ENCODE data around the gene SPATA7. TPM values are rescaled to one million over a fixed set of nuclear protein-coding genes. Genes with fewer than 3 reads are reported as not detected.

Gene SPATA7
- total and polyA plus RNA-seq, 10 of the 15 experiments (the other 5 are each of a cell fraction or from before 2014, with no cell fraction given), result 0.39 to 3.0 (median 2.2) TPM

DNA sequence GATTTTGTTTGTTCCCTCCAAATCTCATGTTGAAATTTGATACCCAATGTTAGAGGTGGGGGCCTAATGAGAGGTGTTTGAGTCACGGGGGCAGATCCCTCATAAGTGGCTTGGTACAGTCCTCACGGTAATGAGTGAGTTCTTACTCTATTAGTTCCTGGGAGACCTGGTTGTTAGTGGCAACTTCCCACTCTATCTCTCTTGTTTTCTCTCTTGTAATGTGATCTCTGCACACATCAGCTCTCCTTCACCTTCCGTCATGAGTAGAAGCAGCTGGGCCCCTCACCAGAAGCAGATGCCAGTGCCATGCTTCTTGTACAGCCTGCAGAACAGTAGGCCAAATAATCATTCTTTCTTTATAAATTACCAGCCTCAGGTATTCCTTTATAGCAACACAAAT is 32.8 kb upstream of the SPATA7 start:
- FAIRE-seq (no peak), DNase-seq (ENCODE audit: low read depth, low spot score) (no peak), ATAC-seq (no peak)
- H3K36me3 ChIP-seq (ENCODE audit: control insufficient read depth in 2 of 2, insufficient read depth in 2 of 2, low read length in 1 of 2), result no peaks in the 10 kb centered on the region
- no peak overlapping the region for H3K9ac ChIP-seq (ENCODE audit: control insufficient read depth, insufficient read depth, low read length)
- no peak overlapping the region for H3K27ac ChIP-seq (ENCODE audit: control insufficient read depth, insufficient read depth)
- POLR2A ChIA-PET, result no interaction called here
- BruUV-seq (replicated peaks), result no TSS peak
- no peaks in the 10 kb centered on the region; the same call in 2 of the 3 replicates for H3K9me3 ChIP-seq (replicated peaks; ENCODE audit: control insufficient read depth, insufficient read depth, low read length)
- H3K27me3 ChIP-seq (replicated peaks in 1 of 2; ENCODE audit: control insufficient read depth in 2 of 2, insufficient read depth in 2 of 2, low read length in 1 of 2), result no peaks in the 10 kb centered on the region
- no peak overlapping the region for H3K4me3 ChIP-seq
- no peak overlapping the region for H3K4me2 ChIP-seq (ENCODE audit: control insufficient read depth, insufficient read depth)
- no peaks in the 10 kb centered on the region for H3K4me1 ChIP-seq (ENCODE audit: control insufficient read depth, insufficient read depth, low read length)
- CTCF ChIA-PET, result interaction anchor here (0.9 to 1.7 kb wide), 2 partner anchors 23 to 339 kb away, joined by 3 to 5 read pairs; no protein-coding TSS in a partner anchor
- TF ChIP-seq ZNF217 (IDR thresholded peaks at IDR 0.05) (no peak), POU2F2 (IDR thresholded peaks at IDR 0.05; ENCODE audit: borderline replicate concordance, low read depth, low read length) (no peak), ESRRA (IDR thresholded peaks at IDR 0.05; ENCODE audit: low read length) (no peak), GABPA (IDR thresholded peaks at IDR 0.05; ENCODE audit: low read depth) (no peak), CREB1 (IDR thresholded peaks at IDR 0.05; ENCODE audit: low read depth) (no peak), CBX5 (IDR thresholded peaks at IDR 0.05; ENCODE audit: low read depth) (no peak), EED (IDR thresholded peaks at IDR 0.05; ENCODE audit: low read depth) (no peak), MYC (IDR thresholded peaks at IDR 0.05; ENCODE audit: insufficient read depth, insufficient read length, insufficient replicate concordance, low read length, severe bottlenecking) (no peak), MEF2B (IDR thresholded peaks at IDR 0.05; ENCODE audit: partially characterized antibody, poor library complexity, severe bottlenecking) (no peak), SREBF2 (IDR thresholded peaks at IDR 0.05; ENCODE audit: low read length) (no peak), ZNF24 (IDR thresholded peaks at IDR 0.05) (no peak), RUNX3 (IDR thresholded peaks at IDR 0.05; ENCODE audit: low read length) (no peak)
- TF ChIP-seq, protein P1, sequence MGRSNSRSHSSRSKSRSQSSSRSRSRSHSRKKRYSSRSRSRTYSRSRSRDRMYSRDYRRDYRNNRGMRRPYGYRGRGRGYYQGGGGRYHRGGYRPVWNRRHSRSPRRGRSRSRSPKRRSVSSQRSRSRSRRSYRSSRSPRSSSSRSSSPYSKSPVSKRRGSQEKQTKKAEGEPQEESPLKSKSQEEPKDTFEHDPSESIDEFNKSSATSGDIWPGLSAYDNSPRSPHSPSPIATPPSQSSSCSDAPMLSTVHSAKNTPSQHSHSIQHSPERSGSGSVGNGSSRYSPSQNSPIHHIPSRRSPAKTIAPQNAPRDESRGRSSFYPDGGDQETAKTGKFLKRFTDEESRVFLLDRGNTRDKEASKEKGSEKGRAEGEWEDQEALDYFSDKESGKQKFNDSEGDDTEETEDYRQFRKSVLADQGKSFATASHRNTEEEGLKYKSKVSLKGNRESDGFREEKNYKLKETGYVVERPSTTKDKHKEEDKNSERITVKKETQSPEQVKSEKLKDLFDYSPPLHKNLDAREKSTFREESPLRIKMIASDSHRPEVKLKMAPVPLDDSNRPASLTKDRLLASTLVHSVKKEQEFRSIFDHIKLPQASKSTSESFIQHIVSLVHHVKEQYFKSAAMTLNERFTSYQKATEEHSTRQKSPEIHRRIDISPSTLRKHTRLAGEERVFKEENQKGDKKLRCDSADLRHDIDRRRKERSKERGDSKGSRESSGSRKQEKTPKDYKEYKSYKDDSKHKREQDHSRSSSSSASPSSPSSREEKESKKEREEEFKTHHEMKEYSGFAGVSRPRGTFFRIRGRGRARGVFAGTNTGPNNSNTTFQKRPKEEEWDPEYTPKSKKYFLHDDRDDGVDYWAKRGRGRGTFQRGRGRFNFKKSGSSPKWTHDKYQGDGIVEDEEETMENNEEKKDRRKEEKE (IDR thresholded peaks at IDR 0.05), result no peak
- TF ChIP-seq, protein P2, sequence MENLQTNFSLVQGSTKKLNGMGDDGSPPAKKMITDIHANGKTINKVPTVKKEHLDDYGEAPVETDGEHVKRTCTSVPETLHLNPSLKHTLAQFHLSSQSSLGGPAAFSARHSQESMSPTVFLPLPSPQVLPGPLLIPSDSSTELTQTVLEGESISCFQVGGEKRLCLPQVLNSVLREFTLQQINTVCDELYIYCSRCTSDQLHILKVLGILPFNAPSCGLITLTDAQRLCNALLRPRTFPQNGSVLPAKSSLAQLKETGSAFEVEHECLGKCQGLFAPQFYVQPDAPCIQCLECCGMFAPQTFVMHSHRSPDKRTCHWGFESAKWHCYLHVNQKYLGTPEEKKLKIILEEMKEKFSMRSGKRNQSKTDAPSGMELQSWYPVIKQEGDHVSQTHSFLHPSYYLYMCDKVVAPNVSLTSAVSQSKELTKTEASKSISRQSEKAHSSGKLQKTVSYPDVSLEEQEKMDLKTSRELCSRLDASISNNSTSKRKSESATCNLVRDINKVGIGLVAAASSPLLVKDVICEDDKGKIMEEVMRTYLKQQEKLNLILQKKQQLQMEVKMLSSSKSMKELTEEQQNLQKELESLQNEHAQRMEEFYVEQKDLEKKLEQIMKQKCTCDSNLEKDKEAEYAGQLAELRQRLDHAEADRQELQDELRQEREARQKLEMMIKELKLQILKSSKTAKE (IDR thresholded peaks at IDR 0.05; ENCODE audit: low read depth, poor library complexity, severe bottlenecking), result no peak
- TF ChIP-seq, protein P3, sequence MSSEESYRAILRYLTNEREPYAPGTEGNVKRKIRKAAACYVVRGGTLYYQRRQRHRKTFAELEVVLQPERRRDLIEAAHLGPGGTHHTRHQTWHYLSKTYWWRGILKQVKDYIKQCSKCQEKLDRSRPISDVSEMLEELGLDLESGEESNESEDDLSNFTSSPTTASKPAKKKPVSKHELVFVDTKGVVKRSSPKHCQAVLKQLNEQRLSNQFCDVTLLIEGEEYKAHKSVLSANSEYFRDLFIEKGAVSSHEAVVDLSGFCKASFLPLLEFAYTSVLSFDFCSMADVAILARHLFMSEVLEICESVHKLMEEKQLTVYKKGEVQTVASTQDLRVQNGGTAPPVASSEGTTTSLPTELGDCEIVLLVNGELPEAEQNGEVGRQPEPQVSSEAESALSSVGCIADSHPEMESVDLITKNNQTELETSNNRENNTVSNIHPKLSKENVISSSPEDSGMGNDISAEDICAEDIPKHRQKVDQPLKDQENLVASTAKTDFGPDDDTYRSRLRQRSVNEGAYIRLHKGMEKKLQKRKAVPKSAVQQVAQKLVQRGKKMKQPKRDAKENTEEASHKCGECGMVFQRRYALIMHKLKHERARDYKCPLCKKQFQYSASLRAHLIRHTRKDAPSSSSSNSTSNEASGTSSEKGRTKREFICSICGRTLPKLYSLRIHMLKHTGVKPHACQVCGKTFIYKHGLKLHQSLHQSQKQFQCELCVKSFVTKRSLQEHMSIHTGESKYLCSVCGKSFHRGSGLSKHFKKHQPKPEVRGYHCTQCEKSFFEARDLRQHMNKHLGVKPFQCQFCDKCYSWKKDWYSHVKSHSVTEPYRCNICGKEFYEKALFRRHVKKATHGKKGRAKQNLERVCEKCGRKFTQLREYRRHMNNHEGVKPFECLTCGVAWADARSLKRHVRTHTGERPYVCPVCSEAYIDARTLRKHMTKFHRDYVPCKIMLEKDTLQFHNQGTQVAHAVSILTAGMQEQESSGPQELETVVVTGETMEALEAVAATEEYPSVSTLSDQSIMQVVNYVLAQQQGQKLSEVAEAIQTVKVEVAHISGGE (CRISPR knock-in tag; IDR thresholded peaks at IDR 0.05), result no peak
- RAD21 ChIA-PET (ENCODE audit: unreplicated experiment), result interaction anchor here (1.3 kb wide), 1 partner anchor 407 kb away, joined by 3 read pairs; no protein-coding TSS in a partner anchor
- in situ Hi-C loops (cut with MboI), result no loop called here
- SMC1A ChIA-PET (ENCODE audit: uncharacterized antibody, unreplicated experiment), result no interaction called here
- no peak overlapping the region for H2AFZ ChIP-seq (ENCODE audit: control insufficient read depth, low read depth, low read length)
- no peaks in the 10 kb centered on the region for H3K79me2 ChIP-seq (ENCODE audit: control insufficient read depth, insufficient read depth, low read length)
- no peaks in the 10 kb centered on the region for H4K20me1 ChIP-seq (ENCODE audit: control insufficient read depth, insufficient read depth)
- WGBS (ENCODE audit: insufficient coverage, insufficient replicate concordance, low lambda C conversion rate, missing lambda C conversion rate), result 52% methylated on average over 3 of the region's 3 CpGs
- intact Hi-C loops (cut with micrococcal nuclease; ENCODE audit: unreplicated experiment), result no loop called here

Measured in GM12878 (cell line).